GM23338 (cell line): ENCODE results near the gene HIBADH. TPM values are rescaled to one million over a fixed set of nuclear protein-coding genes. Genes with fewer than 3 reads are reported as not detected.

Source experiments
- ATAC-seq: fragments of 200-7000 bp; cut with Tn5 transposase; 3 replicates; pipeline ENCODE4 v1.9.1; 2020
- DNase-seq: peaks from one replicate; pipeline ENCODE4 v3.0.0-alpha.2; 2015; ENCODE audit warnings: low spot score
- H2AFZ ChIP-seq: fragments of 200-600 bp; sonication (generic); 2 replicates; pipeline ENCODE4 v1.8.0; 2016; ENCODE audit warnings: antibody characterized with exemption, mild to moderate bottlenecking, moderate library complexity
- H3F3A ChIP-seq: fragments of 200-600 bp; sonication (generic); replicated peaks from 2 replicates; pipeline ENCODE4 v1.8.0; 2017; ENCODE audit warnings: antibody characterized with exemption, mixed run types, low read depth
- H3K27ac ChIP-seq: fragments of 200-600 bp; sonication (generic); 2 replicates; pipeline ENCODE4 v1.6.1; 2016; ENCODE audit warnings: low read depth
- H3K27me3 ChIP-seq: fragments of 200-600 bp; sonication (generic); 2 replicates; pipeline ENCODE4 v1.8.0; 2016; ENCODE audit warnings: mild to moderate bottlenecking, mixed run types, moderate library complexity; ENCODE audit not compliant: insufficient read depth
- H3K36me3 ChIP-seq: fragments of 200-600 bp; sonication (generic); 2 replicates; pipeline ENCODE4 v1.8.0; 2016; ENCODE audit warnings: mild to moderate bottlenecking; ENCODE audit not compliant: insufficient read depth
- H3K4me1 ChIP-seq: fragments of 200-600 bp; sonication (generic); 2 replicates; pipeline ENCODE4 v1.8.0; 2016; ENCODE audit warnings: mild to moderate bottlenecking, moderate library complexity; ENCODE audit not compliant: insufficient read depth
- H3K4me2 ChIP-seq: fragments of 200-600 bp; sonication (generic); 2 replicates; pipeline ENCODE4 v1.7.1; 2017; ENCODE audit warnings: mixed run types
- H3K4me3 ChIP-seq: fragments of 200-600 bp; sonication (generic); 2 replicates; pipeline ENCODE4 v1.6.1; 2016; ENCODE audit warnings: mixed run types
- H3K79me2 ChIP-seq: fragments of 200-600 bp; sonication (generic); replicated peaks from 2 replicates; pipeline ENCODE4 v1.8.0; 2017; ENCODE audit warnings: mild to moderate bottlenecking; ENCODE audit not compliant: insufficient read depth
- H3K9me2 ChIP-seq: fragments of 200-600 bp; sonication (generic); 2 replicates; pipeline ENCODE4 v1.8.0; 2017; ENCODE audit not compliant: insufficient read depth
- H4K20me1 ChIP-seq: fragments of 200-600 bp; sonication (generic); replicated peaks from 2 replicates; pipeline ENCODE4 v1.8.0; 2017; ENCODE audit warnings: mild to moderate bottlenecking; ENCODE audit not compliant: insufficient read depth
- H3K27ac Mint-ChIP-seq: 2 replicates; pipeline ENCODE4 v1.8.0; 2020; ENCODE audit warnings: inconsistent platforms, mild to moderate bottlenecking, moderate library complexity, mixed read lengths
- H3K27me3 Mint-ChIP-seq: 3 replicates; pipeline ENCODE4 v1.8.0; 2022; ENCODE audit warnings: low read depth, mild to moderate bottlenecking, moderate library complexity, mixed read lengths, inconsistent platforms; ENCODE audit not compliant: insufficient read depth, poor library complexity
- H3K36me3 Mint-ChIP-seq: 3 replicates; pipeline ENCODE4 v1.8.0; 2021; ENCODE audit warnings: low read depth, mild to moderate bottlenecking, inconsistent platforms, moderate library complexity, mixed read lengths
- H3K4me1 Mint-ChIP-seq: 3 replicates; pipeline ENCODE4 v1.8.0; 2020; ENCODE audit warnings: mild to moderate bottlenecking, inconsistent platforms, mixed read lengths
- H3K4me3 Mint-ChIP-seq: 3 replicates; pipeline ENCODE4 v1.8.0; 2021; ENCODE audit warnings: moderate library complexity, mild to moderate bottlenecking, inconsistent platforms, mixed read lengths
- H3K9me3 Mint-ChIP-seq: 3 replicates; pipeline ENCODE4 v1.8.0; 2020; ENCODE audit warnings: moderate library complexity, mild to moderate bottlenecking, inconsistent platforms, mixed read lengths
- CREB1 ChIP-seq: fragments of 250-450 bp; sonication (Bioruptor Pico); IDR thresholded peaks from 2 replicates; pipeline ENCODE4 v1.5.0; 2020; ENCODE audit warnings: low read depth, mild to moderate bottlenecking, moderate library complexity
- CTCF ChIP-seq, 2 experiments: fragments of 200-600 bp in 1 of 2; sonication (generic) in 1 of 2; conservative IDR thresholded peaks; 2 replicates each; pipeline versions ENCODE4 v1.5.1 to v1.6.1; 2016 to 2017; ENCODE audit warnings: antibody characterized with exemption in 2 of 2, low read depth in 2 of 2, mild to moderate bottlenecking in 2 of 2, moderate library complexity in 1 of 2
- ETS1 ChIP-seq: IDR thresholded peaks from 2 replicates; pipeline ENCODE4 v1.6.1; 2016; ENCODE audit warnings: antibody characterized with exemption
- EZH2 ChIP-seq: fragments of 200-600 bp; sonication (generic); IDR thresholded peaks from one replicate; pipeline ENCODE4 v1.8.0; 2017; ENCODE audit warnings: antibody characterized with exemption, mild to moderate bottlenecking, low read depth; ENCODE audit not compliant: unreplicated experiment
- EZH2phosphoT487 ChIP-seq: fragments of 200-600 bp; sonication (generic); IDR thresholded peaks from one replicate; pipeline ENCODE4 v1.8.1; 2018; ENCODE audit warnings: antibody characterized with exemption; ENCODE audit not compliant: unreplicated experiment
- JUNB ChIP-seq: IDR thresholded peaks from one replicate; pipeline ENCODE4 v1.6.1; 2016; ENCODE audit warnings: antibody characterized with exemption; ENCODE audit not compliant: unreplicated experiment
- NANOG ChIP-seq: IDR thresholded peaks from 2 replicates; pipeline ENCODE4 v1.6.1; 2016; ENCODE audit warnings: antibody characterized with exemption, borderline replicate concordance
- POLR2AphosphoS5 ChIP-seq: IDR thresholded peaks from 2 replicates; pipeline ENCODE4 v1.6.1; 2016; ENCODE audit warnings: antibody characterized with exemption, low read depth
- REST ChIP-seq: IDR thresholded peaks from one replicate; pipeline ENCODE4 v1.6.1; 2018; ENCODE audit warnings: antibody characterized with exemption; ENCODE audit not compliant: unreplicated experiment
- STAT1 ChIP-seq: IDR thresholded peaks from one replicate; pipeline ENCODE4 v1.6.1; 2016; ENCODE audit warnings: antibody characterized with exemption; ENCODE audit not compliant: unreplicated experiment
- ZNF114 ChIP-seq: fragments of 250-450 bp; sonication (Bioruptor Pico); IDR thresholded peaks from 2 replicates; pipeline ENCODE4 v1.5.0; 2020; ENCODE audit warnings: mild to moderate bottlenecking, moderate library complexity
- ZNF331 ChIP-seq: fragments of 250-450 bp; sonication (Bioruptor Pico); IDR thresholded peaks from 2 replicates; pipeline ENCODE4 v1.5.0; 2020; ENCODE audit warnings: low read depth, mild to moderate bottlenecking, moderate library complexity
- ZNF462 ChIP-seq: fragments of 250-450 bp; sonication (Bioruptor Pico); IDR thresholded peaks from 2 replicates; pipeline ENCODE4 v1.5.0; 2020; ENCODE audit warnings: mild to moderate bottlenecking, moderate library complexity
- polyA plus RNA-seq: library from polyadenylated mRNA; unstranded; fragments of >200 nt; fragmentation: Nextera tagmentation; extraction: Ambion mirVana; gene quantifications from 2 replicates; pipeline ENCODE4 v1.2.1, GENCODE V29; 2016
- total RNA-seq: library from RNA; depleted of rRNA; stranded (reverse); fragments of >200 nt; shearing (Covaris generic); gene quantifications from 2 replicates; pipeline ENCODE4 v1.2.3, GENCODE V29; 2014

Gene HIBADH
- total and polyA plus RNA-seq, 2 experiments from 2014 or later = 31.3 to 57.0 TPM

- no peak for TF ChIP-seq REST
- no peak for TF ChIP-seq CREB1
- TF ChIP-seq ZNF114 (CRISPR knock-in tag) = no peak
- TF ChIP-seq JUNB = no peak
- TF ChIP-seq ZNF331 (CRISPR knock-in tag) = no peak
- no peak for TF ChIP-seq NANOG
Measured at GRCh38 chr7:27491534-27491933, 171.1 kb downstream of the HIBADH start (continued).

GRCh38 chr7:27487509-27487908 lies 175.2 kb downstream of the HIBADH start:
- Histone ChIP-seq H3K27me3 (no peaks in the 10 kb centered on the region), H3K4me3 (no peak overlapping the region), H3K36me3 (no peaks in the 10 kb centered on the region), H3K9me2 (no peaks in the 10 kb centered on the region), H3K79me2 (no peaks in the 10 kb centered on the region), H3K4me1 (no peaks in the 10 kb centered on the region), H2AFZ (no peak overlapping the region), H3K27ac (no peak overlapping the region), H3F3A (no peaks in the 10 kb centered on the region), H4K20me1 (no peaks in the 10 kb centered on the region), H3K4me2 (no peak overlapping the region)
- Mint-ChIP-seq H3K4me3 (no peak overlapping the region), H3K4me1 (no peaks in the 10 kb centered on the region; the same call in 2 of the 3 replicates), H3K27ac (no peak overlapping the region), H3K27me3 (no peaks in the 10 kb centered on the region), H3K36me3 (no peaks in the 10 kb centered on the region), H3K9me3 (no peaks in the 10 kb centered on the region)
- DNase-seq = no peak
- ATAC-seq = no peak
- no peak for TF ChIP-seq ZNF462 (CRISPR knock-in tag)
- TF ChIP-seq CTCF (conservative IDR thresholded peaks at IDR 0.05; ENCODE audit: low read depth in 2 of 2) = no peak
- no peak for TF ChIP-seq EZH2phosphoT487
- no peak for TF ChIP-seq STAT1
- no peak for TF ChIP-seq ZNF114 (CRISPR knock-in tag)
- TF ChIP-seq NANOG = no peak
- no peak for TF ChIP-seq EZH2
- no peak for TF ChIP-seq ZNF331 (CRISPR knock-in tag)
- no peak for TF ChIP-seq POLR2AphosphoS5
- TF ChIP-seq JUNB = no peak
- TF ChIP-seq CREB1 = no peak
- TF ChIP-seq ETS1 = no peak
